Activated CD4-positive, alpha-beta T cell treated with anti-CD3 and anti-CD28 coated beads, Interleukin-2, amount 50 U/mL, for 4 hours (primary cell): Measurements from ENCODE around the gene VAV2.
"Not testable (repeated sequence)": the region's sequence is repeated elsewhere in the genome, so short reads cannot be mapped to it uniquely, and the experiment has no call there.

Experiments used
- DNase-seq, 2 experiments: peaks; one replicate each; pipeline ENCODE4 v3.0.0-alpha.2; 2020

Gene VAV2

DNA sequence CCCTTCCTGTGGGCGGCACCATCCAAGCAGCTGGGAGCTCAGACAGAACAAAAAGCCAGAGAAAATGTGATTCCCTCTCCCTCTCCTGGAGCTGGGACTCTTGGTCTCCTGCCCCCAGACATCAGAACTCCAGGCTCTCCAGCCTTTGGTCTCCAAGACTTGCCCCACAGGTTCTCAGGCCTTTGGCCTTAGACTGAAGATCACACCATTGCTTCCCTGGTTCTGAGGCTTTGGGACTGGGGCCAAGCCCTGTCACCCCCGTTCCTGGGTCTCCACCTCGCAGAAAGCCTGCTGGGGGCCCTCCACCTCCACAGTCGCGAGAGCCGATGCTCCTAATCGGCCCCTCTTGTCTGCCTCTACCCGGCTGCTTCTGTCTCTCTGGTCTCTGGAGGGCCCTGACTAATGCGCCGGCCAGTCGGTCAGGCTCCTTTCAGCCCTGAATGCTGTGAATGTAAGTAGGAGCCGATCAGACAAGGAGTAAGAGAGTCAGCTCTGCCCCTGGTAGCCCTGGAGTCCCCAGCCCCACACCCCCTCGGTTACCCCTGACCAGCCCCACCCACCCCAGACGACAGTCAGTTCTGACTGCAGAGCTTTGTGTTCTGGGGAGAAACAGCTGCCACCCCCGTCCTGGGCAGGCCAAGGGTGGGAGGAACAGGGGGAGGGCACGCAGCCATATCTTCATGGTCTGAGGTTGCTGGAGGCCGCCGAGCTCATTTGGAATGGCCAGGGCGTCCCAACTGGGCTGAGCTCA lies 57.5 kb downstream of the VAV2 start:
- no peak for DNase-seq

DNA sequence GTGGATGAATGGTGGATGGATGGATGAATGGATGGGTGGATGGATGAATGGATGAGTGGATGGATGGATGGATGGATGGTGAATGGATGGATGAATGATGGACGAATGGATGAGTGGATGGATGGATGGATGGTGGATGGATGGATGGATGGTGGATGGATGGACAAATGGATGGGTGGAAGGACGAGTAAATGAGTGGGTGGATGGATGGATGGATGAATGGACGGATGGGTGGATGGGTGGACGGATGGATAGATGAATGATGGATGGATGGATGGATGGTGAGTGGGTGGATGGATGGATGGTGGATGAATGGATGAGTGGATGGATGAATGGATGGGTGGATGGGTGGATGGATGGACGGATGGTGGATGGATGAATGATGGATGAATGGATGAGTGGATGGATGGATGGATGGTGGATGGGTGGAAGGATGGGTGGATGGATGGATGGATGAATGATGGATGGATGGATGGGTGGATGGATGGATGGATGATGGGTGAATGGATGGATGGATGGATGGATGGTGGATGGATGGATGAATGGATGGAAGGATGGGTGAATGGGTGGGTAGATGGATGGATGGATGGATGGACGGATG lies 58.6 kb downstream of the VAV2 start:
- no peak for DNase-seq

DNA sequence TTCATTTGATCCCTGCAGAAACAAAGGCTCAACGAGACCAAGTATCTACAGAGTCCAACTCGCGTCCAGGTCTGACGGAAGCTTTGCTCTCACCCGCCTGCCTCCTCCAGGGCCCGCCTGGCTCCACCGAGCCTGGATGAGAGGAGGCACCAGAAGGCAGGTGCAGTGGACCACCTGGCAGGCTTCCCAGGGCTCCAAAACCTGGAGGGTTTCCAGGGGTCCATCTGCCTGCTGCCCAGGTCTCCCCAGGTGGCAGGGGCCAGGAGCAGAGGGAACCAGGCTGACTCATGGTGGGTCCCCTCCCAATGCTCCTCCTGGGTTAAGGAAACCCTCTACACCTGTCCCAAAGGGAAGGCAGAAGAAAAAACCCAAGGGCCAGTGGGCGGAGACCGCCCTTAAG lies 59.5 kb downstream of the VAV2 start:
- DNase-seq: no peak

DNA sequence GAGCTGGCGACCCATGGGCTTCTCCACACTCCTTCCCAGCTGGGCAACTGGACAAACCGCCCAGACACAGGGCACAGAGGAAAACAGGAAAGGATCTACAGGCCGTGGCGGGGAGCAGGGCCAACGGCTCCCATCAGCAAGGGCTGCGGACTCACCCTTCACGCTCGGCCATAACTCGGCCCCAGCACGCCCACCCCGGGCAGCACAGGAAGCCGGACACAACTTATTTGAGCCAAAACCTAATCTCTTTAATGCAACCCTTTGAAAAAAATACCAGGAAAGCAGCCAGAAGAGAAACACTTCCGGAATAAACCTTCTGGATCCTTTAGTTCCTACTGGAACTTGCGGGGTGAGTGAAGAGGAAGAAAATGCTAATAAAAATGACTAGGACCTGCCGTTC lies 59.9 kb downstream of the VAV2 start:
- no peak for DNase-seq

DNA sequence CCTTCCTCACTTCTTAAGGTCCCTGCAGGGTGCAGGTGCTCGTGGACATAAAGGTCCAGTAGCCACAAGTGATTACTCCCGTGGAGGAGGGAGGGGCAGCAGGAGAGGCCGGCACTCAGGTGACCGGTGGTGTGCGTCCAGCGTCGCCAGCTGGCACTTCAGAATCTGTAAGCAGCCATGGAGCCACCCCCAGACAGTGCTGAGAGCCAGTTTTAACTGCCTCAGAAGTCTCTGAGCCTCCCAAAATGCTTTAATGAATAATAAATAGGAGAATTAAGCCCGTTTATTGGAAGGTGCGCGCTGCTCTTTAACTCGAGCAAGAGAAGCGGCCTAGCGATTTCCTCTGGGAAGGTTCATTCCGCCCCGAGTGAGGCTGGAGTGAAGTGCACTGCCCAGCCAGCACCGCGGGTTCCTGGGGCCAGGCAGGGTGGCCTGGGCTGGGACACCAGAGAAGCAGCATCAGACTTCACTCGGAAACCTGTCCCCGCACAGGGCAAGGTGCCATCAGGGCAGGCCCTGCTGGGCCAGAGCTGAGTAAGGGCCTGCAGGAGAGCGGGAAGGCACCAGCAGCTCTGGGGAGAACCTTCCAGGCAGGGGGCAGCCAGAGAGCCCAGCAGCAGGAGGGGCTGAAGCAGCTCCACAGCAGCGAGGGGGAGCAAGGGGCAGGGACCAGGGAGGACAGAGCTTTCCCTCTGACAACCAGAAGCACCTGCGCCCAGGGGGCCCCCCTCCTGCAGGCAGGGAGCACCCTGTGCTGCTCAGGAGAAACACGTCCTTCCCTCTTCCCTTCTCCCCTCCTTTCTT lies 61.2 kb downstream of the VAV2 start:
- no peak for DNase-seq

DNA sequence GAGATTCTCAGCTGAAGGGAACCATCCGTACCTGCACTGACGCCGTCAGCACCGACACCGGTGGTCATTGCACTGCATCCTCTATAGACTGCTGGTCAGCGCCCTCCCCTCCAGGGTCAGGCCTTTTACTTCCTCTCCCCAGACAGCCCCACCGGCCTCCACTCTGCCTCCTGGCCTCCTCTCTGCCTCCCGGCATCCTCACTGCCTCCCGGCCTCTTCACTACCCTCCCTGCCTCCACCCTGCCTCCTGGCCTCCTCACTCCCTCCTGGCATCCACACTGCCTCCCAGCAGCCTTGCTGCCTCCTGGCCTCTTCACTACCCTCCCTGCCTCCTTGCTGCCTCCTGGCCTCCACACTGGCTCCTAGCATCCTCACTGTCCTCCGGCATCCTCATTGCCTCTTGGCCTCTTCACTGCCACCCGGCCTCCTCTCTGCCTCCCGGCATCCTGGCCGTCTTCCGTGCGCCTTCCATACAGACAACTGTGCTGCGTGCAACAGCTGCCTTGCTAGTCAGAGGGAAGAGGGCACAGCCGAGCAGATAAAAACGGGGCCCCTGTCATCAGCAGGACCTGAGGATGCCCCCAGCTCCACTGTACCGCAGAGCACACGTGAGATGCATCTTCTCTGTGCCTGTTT lies 62.0 kb downstream of the VAV2 start:
- no peak for DNase-seq

DNA sequence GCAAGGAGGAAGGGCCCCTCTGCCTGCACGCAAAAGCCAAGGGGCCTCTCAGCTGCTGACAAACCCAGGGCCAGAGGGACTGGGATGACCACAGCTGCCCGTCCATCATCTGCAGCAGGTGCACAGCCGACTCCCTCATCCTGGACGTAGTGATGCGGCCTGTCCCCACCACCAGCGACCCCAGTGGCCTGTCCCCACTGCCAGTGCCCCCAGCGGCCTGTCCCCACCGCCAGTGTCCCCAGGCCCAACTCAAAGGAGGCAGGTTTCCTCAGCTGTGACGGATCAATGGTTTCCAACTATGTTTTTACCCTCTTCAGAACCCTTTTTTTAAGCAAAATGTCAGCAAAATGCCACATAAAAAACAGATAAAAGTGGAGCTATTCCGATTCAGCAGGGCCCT lies 62.5 kb downstream of the VAV2 start:
- no peak for DNase-seq

DNA sequence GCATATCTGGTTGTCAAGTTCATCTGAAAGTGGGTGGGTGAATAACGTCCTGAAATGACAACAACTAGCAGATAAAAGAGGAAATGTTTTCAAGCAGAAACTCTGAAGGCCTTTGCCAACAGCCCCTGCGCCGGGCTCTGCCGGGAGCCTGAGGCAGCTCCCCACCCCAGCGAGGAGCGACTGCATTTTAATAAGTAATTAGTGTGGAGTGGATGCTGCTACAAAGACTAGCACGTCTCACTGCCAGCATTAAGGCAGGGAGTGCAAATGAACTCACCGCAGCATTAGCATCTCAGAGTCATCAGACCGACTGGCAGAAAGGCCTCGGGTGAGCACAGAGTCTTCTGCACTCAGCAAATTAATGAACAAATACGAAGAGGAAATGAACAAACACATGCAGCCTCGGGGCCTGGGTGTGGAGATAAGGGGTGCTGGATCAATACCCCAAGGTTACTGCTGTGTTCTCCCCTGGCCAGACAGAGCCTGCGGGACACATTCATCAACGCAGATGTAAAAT lies 63.8 kb downstream of the VAV2 start:
- no peak for DNase-seq

DNA sequence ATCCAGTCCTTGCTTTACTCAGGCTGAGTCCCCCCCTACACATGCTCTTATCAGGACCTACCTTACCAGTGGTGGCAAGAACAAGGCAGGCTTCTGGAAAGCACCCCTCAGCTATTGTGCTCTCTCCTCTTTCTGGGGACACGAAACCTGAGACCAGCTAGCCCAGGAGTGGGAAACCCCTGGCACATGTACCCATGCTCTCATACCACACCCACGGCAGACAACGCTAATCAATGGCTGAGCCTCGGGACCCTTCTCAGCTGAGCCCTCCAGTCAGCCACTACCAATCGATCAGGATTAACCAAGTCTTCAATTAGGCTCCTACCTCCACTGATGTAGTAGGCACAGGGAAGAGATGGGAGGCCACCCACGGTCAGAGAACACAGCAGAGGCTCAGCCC lies 65.1 kb downstream of the VAV2 start:
- DNase-seq: no peak

DNA sequence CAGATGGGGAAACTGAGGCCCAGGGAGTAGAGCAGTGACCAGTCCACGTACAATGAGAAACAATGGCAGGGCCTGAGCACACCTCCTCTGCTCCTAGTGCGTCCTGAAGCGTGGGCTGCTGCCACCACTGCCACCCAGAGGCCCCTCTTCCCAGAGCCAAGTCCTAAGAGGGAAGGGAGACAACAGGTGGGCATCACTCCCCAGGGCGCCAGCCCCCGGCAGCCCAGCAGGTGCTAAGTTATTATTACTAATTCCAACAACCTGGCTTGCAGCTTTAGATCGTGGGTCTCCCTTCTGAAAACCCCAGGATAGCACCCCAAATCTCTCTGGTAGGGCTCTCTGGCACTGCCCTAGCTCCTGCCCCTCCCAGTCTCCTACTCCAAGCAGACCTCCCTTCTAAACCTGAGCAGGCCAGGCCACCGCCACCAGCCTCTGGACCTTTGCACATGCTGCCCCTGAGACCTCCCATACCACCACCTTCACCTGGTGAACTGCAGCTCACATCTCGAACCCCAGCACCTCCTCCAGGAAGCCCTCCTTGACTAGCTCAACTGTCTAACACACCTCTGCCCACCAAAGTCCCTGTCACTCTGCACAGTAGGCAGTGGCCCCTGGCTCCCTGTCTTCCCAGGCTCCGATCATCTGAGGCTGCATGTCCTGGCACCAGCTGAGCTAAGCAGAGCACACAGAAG lies 65.8 kb downstream of the VAV2 start:
- no peak for DNase-seq

DNA sequence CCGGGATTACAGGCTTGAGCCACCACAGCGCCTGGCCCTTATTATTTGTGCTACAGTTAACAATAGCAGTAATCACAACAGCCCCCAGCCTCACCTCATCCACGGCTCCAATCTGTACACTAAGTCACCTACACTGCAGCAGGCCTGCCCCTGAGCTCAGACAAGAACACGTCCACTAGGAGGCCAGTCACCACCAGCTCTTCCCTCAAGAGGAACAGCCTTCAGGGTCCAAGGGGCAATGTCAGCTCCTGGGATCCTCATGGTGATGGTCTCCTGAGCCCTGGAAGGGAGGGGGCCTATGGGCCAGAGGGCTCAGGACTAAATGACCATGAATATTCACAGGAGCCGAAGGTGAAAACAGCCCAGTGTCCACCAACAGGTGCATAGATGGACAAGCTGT lies 67.7 kb downstream of the VAV2 start:
- no peak for DNase-seq

DNA sequence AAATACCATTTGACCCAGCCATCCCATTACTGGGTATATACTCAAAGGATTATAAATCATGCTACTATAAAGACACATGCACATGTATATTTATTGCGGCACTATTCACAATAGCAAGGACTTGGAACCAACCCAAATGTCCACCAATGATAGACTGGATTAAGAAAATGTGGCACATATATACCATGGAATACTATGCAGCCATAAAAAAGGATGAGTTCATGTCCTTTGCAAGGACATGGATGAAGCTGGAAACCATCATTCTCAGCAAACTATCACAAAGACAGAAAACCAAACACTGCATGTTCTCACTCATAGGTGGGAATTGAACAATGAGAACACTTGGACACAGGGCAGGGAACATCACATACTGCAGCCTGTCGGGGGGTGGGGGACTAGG lies 68.5 kb downstream of the VAV2 start:
- not testable (repeated sequence) for DNase-seq

DNA sequence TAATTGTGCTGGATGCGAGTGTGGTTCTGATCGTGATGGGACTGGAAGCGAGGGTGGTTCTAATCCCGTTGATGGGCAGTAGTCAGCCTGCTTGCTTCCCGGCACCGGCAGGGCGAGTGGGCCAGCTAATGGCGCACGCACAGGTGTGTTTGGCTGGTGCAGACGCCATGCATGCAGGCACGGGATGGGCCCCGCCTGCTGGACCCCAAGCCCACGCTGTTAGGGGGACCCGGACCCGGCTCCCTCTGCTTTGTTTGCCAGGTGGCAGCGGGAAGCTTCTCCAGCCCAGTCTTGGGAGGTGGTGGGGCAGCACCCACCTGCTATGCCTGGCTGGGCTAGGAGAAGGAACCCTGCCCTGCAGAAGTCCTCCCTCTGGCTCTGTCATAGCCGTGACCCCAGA lies 70.3 kb downstream of the VAV2 start:
- no peak for DNase-seq

DNA sequence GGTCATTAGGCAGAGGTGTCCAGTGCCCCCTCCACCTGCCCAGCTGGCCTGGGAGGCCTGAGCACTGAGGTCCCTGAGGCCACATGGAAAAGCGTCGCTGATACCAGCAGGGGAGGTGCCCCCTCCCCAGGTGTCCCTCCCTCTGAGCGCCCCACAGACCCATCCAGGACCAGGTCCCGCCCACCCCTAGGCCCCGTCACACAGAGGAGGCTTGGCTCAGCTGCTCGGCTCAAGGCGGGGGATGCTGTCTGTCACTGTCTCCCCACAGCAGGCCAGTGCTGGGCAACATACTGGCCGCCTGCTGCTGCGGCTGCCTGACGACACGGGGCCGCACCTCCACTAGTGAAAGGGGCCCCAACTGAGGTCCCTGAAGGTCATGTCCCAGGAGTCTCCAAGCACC lies 71.7 kb downstream of the VAV2 start:
- DNase-seq: no peak

DNA sequence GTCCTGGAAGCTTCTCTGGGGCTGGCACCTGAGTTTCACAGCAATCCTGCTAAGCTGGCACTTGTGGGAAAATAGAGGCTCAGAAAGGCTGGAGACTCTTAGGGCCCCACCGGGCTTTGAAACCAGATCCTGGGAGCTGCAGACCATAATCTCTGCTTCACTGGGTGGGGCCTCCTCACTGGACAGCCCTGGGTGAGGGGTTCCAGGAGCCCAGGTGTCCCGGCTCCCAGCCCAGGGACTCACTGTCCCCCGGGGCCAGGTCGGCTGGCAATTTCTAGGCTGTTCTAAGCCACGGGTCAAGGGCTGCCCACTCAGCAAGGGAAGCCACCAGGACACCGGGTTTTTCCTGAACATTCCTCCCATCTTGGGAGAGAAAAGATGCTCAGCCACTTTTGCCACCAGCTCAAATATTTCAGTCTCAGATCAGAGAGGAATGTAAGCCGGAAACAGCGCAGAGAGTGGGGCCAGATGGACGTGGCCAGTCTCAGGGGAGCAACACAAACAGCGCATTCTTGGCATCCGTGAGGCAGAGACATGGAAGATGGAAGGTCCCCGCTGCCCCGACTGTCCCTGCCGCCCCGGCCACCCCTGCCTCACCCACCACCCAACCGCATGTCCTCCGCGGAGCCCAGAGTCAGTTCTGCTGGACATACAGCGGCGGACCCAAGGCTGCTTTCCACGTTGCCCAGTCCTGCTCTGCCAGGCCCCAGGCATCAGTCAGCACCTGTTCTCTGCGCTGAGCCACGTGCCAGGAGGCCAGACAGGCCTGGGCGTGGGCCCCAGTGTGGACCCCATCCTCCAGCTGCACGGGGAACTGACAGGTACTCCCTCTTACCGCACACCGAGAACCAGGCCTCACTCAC lies 72.6 kb downstream of the VAV2 start:
- no peak for DNase-seq

DNA sequence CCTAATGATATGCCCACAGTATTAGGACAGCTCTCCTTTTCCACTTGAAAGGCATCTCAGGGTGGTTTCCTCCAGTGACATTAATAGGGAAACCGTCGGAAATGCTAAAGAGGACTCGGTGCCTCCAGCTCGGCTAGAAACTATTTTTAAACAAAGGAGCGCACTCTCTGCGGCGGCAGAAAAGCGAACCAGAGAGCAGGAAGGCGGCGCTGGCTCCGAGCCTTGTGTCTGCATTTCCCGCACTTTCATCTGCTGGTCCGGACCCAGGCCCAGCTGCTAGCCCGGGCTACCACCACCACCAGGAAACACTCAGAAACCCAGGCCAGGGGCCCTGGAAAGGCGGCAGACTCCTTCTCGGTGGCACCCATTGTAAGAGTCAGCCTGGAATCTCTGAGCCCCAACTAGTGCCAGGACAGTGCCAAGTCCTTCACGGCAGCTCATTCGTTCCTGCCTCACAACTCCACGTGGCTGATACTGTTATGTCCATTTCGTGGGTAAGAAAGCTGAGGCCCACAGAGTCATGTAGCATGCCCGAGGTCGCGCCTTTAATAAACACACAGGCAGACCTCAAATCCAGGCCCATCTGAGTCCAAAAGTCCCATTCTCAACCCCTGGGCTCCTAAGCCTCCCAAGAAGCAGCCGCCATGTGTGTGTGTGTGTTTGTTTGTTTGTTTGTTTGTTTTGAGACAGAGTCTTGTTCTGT lies 73.9 kb downstream of the VAV2 start:
- no peak for DNase-seq

DNA sequence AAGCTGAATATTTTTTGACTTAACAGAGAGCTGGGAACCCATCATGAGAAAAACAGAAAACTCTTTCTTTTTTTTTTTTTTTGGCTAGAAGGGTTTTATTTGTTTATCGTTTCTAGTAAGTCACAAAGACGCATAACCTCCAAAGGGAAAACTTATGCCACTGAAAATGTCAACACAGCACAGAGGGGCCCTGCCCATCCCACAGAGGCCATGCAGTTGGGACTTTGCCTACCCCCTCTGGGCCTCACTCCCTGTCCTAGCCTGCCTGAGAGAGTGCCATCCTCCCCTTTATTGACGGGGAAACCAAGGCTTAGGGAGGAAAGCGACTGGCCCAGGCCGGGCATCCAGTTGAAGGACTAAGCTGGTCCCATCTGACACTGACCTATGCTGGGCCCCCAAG lies 74.7 kb downstream of the VAV2 start:
- no peak for DNase-seq

DNA sequence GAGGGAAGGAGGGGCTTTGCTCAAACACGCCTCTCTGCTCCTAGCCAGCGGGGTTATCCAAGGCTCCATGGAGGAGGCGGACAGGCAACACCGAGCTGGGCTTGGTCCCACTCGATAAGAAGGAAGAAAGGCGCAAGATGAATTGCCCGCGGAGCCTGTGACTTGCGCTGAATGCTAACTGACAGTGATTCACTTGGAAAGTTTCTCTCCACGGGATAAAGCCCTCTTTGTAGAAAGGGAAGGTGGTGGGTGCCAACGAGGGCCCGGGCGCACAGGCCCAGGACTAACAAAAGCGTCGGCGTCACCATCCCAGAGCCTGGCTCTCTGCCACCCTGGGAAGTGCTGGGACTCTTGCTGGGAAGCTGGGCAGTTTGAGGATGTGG lies 76.0 kb downstream of the VAV2 start:
- no peak for DNase-seq

DNA sequence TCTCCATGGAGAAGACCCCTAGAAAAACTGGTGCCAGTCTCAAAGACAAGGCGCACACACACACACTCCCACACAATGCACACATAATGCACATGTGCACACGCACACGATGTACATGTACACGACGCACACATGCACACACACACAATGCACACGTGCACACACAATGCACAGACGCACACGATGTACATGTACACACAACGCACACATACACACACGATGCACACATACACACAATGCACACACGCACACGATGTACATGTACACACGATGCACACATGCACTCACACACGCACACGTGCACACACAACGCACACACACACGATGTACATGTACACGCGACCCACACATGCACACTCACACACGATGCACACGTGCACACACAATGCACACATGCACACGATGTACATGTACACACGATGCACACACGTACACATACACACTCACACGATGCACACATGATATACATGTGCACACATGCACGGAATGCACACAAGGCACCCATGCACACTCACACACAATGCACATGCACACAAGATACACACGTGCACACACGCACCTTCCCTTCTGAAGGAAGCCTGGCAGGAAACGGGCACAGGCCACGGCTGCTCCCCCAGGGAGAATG lies 76.5 kb downstream of the VAV2 start:
- no peak for DNase-seq

DNA sequence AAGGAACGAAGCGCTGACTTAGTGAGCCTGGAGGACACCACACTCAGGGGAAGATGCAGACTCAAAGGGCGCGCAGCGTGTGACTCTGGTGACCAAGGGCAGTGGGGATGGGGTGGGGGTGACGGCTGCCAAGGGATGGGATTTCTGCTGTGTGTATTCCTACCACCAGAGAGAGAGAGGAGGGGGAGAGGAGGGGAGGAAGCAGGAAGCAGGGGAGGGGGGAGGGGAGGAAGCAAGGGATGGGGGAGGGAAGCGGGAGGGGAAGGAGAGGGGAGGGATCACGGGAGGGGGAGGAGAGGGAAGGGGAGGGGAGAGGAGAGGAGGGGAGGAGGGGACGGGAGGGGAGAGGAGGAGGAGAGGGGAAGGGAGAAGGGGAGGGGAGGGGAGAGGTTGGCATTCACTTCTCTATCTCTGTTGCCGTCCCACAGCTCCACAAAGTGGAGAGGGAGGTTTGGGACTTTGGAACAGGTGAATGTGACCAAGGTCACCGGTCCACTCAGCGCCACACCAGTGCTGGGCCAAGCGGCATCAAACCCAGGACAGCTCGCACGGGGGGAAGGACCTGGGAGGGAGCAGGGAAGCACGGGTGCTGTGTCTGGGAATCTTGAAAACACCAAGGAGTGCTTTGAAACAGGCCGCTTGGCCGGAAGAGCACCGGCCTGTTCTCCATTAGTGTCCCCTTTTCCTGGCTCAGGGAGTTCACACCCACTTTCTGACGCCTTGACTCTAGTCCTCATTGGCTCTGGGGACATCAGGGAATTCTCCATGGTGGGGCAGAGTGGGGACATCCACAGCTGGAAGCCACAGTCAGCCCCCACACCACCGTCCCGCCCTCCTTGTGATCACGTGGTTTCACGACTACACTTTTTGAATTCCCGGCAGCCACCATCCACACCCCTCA lies 77.4 kb downstream of the VAV2 start:
- no peak for DNase-seq
